GM12878 (cell line): ENCODE results near the gene ANO4. TPM values are rescaled to one million over a fixed set of nuclear protein-coding genes. Genes with fewer than 3 reads are reported as not detected.

ENCODE experiments used
- BACH1 ChIP-seq: fragments of 450-650 bp; IDR thresholded peaks from 2 replicates; pipeline ENCODE4 v1.6.1; 2017; ENCODE audit warnings: mild to moderate bottlenecking, borderline replicate concordance
- CREB1 ChIP-seq: IDR thresholded peaks from 2 replicates; pipeline ENCODE4 v1.6.1; 2012; ENCODE audit warnings: low read depth, mild to moderate bottlenecking, inconsistent platforms
- DPF2 ChIP-seq: fragments of 450-650 bp; IDR thresholded peaks from 2 replicates; pipeline ENCODE4 v1.6.1; 2017; ENCODE audit warnings: mild to moderate bottlenecking
- E2F8 ChIP-seq: fragments of 450-650 bp; IDR thresholded peaks from 2 replicates; pipeline ENCODE4 v1.6.1; 2018; ENCODE audit warnings: mild to moderate bottlenecking, low read depth, moderate library complexity; ENCODE audit not compliant: partially characterized antibody
- IKZF1 ChIP-seq: fragments of 450-650 bp; conservative IDR thresholded peaks from 2 replicates; pipeline ENCODE4 v1.6.1; 2017; ENCODE audit warnings: antibody characterized with exemption, mild to moderate bottlenecking
- JUND ChIP-seq: IDR thresholded peaks from 2 replicates; pipeline ENCODE4 v1.6.1; 2012; ENCODE audit warnings: low read depth, mild to moderate bottlenecking, low read length, improper control_type of control experiment, moderate library complexity
- NR2C2 ChIP-seq: IDR thresholded peaks from 2 replicates; pipeline ENCODE4 v1.6.1; 2011; ENCODE audit warnings: borderline replicate concordance, low read depth; ENCODE audit not compliant: control insufficient read depth, insufficient read length
- PML ChIP-seq: IDR thresholded peaks from 2 replicates; pipeline ENCODE4 v1.6.1; 2012; ENCODE audit warnings: low read length, inconsistent platforms
- REST ChIP-seq: IDR thresholded peaks from 2 replicates; pipeline ENCODE4 v1.6.1; 2012; ENCODE audit warnings: mild to moderate bottlenecking, low read depth, low read length
- SMAD1 ChIP-seq: fragments of 450-650 bp; IDR thresholded peaks from 2 replicates; pipeline ENCODE4 v1.6.1; 2018; ENCODE audit warnings: mild to moderate bottlenecking, low read depth; ENCODE audit not compliant: partially characterized antibody
- SREBF2 ChIP-seq: IDR thresholded peaks from 2 replicates; pipeline ENCODE4 v1.6.1; 2012; ENCODE audit warnings: mild to moderate bottlenecking, low read length
- ZNF274 ChIP-seq: IDR thresholded peaks from one replicate; pipeline ENCODE4 v1.8.0; 2011; ENCODE audit not compliant: insufficient read length, insufficient read depth
- polyA plus RNA-seq, 11 experiments: library from polyadenylated mRNA; depleted of rRNA in 4 of 11; unstranded in 6 of 11; stranded (reverse) in 5 of 11; fragments of >200 nt; fragmentation: Nextera tagmentation in 4 of 11; fragmentation: Illumina TruSeq in 1 of 11; extraction: Ambion mirVana in 4 of 11; extraction: Trizol in 1 of 11; gene quantifications; 1 replicate in 1 of 11; 2 replicates in 10 of 11; pipeline versions ENCODE4 v1.2.1 to v1.2.3, GENCODE V29; 2011 to 2016; ENCODE audit warnings: inconsistent platforms in 2 of 11, missing spikeins in 2 of 11, low read depth in 1 of 11
- total RNA-seq, 4 experiments: library from RNA; depleted of rRNA in 3 of 4; stranded (reverse); fragments of >200 nt in 3 of 4; fragmentation: Illumina TruSeq in 1 of 4; extraction: Trizol in 1 of 4; gene quantifications; 2 replicates each; pipeline versions ENCODE4 v1.2.1 to v1.2.3, GENCODE V29; 2013 to 2021

Gene ANO4
- total and polyA plus RNA-seq, 10 of the 15 experiments (the other 5 are each of a cell fraction or from before 2014, with no cell fraction given) = not detected

DNA sequence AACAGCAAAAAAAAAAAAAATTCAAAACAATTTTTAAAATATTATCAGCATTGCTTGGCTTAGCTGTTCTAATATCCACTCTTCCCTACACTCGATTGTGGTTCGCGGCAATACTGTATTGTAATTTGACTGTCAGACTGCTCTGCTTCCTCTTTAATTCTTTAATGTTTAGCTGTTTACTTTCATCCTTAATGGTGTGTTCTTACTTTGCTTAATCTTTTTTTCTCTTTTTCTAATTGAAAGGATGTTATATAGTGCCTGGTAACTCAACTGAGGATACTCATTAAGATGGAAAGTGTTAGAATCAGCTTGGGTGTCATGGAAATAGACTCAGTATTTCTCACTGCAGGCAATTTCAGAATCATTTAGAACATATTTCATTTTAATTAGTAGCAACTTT is 2.0 kb downstream of the ANO4 start (continued):
- TF ChIP-seq REST (no peak), CREB1 (no peak), BACH1 (no peak), DPF2 (no peak), SREBF2 (no peak), SMAD1 (no peak), PML (no peak), JUND (no peak), IKZF1 (no peak), ZNF274 (no peak), E2F8 (no peak), NR2C2 (no peak)
